NCI-H1105 (cell line): Measurements from ENCODE around the gene BIRC2.
"Not testable (repeated sequence)": the region's sequence is repeated elsewhere in the genome, so short reads cannot be mapped to it uniquely, and the experiment has no call there.

Experiments
- DNase-seq: peaks from one replicate; lab custom pipeline; 2025; lab: John Stamatoyannopoulos, UW

The BIRC2 gene

DNA sequence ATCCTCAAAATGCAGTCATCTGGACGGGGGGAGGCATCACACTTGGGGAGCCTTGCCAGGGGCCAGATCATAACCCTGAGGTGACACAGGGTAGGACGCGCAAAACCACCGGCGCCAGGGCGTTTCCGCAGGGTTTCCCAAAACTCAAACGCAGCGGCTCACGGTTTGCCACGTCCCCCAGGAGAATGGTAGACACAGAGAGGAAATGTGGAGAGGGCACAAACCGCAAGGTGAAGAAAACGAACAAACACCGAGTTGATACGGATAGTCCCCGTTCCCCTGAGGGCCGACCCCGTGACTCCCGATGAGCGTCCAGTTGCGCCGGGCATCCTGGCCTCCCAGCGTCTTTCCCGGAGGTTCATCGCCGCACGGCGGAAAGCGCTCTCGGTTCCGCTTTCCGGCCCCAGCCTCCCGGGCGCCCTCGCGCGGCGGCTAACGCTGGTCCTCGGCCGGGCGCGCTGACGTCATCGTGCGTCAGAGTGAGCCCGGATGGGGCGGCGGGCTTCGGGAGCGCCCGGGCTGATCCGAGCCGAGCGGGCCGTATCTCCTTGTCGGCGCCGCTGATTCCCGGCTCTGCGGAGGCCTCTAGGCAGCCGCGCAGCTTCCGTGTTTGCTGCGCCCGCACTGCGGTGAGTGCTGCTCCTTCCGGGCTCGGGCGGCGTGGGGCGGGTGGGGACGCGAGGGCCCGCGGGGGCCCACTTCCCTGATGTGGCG is at the start of gene BIRC2:
Gene BIRC2 (plus strand): TSS at position 467 of the 714 bp plus-strand sequence. CDS start 2,641 bp downstream, outside the sequence.
- peak; percentile 93 for DNase-seq

DNA sequence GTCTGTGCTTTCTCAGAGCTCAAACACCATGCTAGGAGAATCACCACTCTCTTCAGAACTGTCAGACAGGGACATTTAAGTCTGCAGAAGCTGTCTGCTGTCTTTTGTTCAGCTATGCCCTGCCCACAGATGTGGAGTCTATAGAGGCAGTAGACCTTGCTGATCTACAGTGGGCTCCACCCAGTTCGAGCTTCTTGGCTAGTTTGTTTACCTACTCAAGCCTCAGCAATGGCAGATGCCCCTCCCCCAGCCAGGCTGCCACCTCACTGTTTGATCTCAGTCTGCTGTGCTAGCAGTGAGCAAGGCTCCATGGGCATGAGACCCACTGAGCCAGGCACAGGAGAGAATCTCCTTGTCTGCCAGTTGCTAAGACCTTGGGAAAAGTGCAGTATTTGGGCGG is 46.2 kb upstream of the BIRC2 start:
- DNase-seq: not testable (repeated sequence)

DNA sequence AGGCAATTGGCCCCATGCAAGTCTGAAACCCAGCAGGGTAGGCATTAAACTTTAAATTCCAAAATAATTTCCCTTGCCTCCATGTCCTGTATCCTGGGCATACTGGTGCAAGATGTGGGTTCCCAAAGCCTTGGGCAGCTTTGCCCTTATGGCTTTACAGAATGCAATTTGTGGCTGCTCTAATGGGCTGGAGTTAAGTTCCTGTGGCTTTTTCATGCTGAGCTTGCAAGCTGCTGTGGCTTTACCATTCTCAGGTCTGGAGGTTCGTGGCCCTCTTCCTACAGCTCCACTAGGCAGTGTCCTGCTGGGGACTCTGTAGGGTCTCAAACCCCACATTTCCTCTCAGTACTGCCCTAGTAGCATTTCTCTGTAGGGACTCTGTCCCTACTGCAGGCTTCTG is 44.8 kb upstream of the BIRC2 start:
- no peak for DNase-seq

DNA sequence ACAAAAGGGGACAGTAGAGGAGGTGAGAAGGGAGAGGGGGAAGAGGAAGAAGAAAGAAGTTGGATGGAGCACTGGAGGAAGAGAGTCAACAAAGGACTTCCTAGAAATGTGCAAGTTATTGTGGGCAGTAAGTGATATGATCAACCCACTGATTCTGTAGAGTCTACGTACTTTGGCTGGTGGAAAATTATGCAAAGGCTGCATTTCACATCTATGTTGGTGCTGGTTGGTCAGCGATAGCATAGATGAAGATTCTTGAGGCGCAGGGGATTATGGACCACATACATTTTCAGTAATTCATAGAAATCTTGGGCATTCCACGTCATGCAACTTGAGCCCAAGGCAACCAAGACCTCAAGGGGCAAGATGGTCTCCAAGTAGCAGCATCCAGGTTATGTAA is 42.3 kb upstream of the BIRC2 start:
- DNase-seq: no peak

DNA sequence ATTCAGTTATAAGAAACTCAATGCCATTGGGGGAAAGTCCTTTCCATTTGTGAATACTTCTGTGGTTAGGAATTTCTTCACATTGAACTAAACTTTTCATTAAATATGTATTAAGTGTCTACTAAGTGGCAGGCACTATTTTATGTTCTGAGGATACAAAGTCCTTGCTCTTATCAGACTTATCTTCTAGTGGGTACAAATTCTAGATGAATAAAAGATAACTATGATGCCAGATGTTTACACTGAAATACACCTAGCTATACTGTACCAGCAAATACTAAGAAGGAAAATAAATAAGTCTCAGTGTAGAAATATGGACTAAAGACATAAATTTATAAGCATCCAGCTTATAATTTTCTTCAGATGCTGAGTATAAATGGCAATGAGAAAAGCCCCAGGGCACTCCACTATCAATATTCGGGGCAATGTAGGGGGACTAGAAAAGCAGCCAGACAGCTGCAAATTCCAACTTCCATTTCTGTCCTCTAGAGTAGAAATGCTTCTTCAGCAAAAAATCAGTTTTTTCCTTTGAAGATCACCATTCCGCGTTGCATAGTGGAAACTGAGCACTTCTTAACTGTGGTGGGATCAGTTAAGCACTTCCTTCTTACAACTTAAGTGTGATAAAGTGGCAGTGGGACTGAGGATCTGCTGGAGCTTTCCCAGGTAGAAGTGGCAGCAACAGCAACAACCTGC is 41.5 kb upstream of the BIRC2 start:
- DNase-seq: no peak

DNA sequence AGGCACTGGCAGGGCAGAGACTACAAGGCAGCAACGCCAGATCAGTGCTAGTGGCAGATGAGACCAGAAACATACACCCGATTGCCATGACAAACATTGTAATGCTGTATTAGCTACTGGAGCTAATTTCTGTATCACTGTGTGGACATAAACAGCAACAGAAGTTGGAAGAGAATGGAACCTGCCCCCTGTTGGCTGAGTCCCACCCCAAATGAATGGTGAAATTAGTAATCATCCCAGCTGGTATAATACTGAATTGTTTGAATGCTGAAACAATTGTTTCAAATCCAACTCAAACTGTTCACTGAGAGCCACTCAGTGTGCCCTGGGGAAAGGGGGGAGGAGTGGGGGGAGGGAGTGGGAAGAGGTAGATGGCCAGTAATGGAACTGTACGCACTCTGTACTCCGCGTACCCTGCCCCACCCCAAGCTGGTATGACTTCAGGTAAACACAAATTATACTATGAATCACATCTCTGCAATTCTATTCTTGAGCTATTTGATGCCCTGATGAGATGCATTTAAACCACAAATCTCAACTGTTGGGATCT is 40.9 kb upstream of the BIRC2 start:
- no peak for DNase-seq

DNA sequence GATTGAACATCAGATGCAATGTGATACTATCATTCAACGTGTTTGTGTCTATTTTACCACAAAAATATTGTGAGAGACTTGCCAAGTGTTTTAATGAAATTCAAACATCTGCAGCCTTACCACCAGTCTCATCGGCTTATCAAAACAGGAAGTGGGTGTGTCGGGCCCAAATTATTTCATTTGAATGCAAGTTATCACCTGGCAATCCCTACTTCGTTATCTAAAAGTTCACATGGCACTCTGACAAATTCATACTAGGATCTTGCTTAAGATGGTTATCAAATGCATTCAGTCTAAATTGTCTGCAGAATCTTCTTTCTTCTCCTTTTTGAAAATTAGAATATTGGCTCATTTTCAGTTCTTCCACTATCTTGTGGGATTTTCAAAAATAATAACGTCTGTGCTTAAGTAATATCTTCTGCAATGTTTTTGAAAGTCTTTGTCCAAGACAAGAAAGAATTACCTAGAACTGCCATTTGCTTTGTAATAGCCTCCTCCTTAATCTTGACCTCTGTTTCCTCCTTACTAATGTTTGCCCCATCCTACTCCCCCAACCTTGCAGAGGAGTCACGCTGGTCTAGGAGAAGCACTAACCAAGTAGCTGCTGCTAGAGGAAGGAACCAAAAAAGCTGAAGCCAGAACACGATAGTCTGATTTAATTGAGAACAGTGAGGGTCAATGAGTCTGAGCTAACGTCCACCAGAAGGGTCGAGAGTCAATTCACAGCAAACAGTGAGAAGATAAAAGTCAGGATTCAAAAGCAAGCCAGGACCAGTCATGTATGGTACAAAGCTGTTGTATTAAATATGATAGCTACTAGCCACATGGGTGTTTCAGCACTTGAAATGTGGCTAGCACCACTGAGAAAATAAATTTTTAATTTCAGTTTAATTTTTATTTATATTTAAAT is 39.9 kb upstream of the BIRC2 start:
- no peak for DNase-seq

DNA sequence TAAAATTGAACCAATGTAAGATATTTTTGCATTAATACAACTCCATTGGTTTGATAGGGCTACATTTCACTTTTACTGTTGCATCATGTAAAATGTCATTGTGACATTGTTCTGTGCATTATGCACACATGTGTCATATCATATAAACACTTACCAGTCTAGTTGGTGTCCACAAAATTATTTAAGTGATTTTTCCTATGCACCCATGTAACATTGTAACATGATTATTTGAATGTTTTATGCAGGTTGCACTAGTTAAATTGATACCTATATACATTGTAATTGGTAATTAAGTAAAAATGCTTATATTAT is 39.3 kb upstream of the BIRC2 start:
- no peak for DNase-seq

DNA sequence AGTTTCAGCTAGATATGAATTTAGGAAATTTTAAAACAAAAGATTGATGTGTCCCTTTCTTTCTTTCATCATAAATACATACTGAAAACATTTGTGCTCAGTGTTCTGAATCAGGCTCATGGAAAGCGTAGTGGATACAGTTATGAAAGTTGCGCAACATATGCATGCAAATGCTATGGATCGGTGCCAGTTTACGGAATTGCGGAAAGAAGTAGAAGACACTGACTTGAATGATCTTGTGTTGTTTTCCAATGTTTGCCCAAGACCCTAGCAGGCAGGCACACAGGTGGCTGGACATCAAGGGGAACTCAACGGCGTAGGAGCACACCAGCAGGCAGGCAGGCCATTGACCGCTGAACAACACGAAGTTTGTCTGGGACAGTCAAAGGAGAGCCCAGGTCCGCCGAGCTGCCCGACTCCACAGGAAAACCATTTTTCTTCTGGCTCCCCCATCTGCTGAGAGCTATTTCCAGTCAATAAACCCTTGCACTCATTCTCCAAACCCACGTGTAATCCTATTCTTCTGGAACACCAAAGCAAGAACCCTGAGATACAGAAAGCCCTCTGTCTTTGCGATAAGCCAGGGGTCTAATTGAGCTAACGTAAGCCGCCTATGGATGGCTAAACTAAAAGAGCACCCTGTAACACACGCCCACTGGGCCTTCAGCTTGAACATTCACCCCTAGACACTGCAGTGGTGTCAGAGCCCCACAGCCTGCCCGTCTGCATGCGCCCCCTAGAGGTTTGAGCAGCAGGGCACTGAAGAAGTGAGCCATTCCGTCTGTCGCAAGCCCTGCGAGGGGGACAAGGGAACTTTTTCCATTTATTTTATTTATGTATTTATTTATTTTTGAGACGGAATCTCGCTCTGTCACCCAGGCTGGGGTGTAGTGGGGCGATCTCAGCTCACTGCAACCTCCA is 37.1 kb upstream of the BIRC2 start:
- no peak for DNase-seq

DNA sequence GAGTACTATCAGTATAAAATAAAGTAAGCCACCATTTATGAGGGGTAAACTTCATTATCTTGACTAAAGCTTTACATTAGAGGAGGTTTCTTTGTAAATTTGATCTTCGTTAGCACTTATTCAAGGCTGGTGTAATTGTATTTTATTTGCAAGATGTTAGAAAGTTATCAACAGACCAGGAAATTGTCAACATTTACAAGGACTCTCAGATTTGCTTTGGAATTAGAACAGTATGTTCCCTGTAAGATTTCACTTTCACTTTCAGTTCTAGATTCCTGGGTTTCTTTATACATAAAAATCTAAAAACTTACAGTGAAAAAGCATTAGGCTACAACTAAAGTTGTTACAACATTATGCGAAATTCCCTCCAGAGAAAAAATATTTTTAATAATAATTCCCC is 34.3 kb upstream of the BIRC2 start:
- no peak for DNase-seq

DNA sequence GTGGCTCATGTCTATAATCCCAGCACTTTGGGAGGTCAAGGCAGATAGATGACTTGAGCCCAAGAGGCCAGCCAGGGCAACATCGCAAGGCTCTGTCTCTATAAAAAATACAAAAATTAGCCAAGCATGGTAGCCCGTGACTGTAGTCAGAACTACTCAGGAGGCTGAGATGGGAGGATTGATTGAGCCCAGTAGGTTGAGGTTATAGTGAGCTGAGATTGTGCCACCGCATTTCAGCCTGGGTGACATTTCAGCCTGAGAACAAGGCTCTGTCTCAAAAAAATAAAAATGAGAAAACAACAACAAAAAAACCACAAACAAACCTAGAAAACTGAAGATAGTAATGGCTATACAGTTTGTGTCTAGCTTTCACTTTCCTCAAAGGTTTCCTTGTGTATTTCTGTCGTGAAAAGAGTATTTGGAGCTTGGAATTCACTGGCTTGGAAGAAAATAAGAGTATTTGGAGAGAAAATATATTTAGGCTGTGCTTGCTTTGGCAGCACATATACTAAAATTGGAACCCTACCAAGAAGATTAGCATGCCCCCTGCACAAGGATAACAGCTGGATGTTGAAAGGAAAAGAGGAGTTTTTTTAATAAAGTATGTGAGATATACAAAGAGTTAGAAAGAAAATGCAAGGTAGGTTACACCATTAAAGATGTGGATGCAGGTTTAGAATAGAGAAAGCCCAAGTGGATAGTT is 33.6 kb upstream of the BIRC2 start:
- no peak for DNase-seq

DNA sequence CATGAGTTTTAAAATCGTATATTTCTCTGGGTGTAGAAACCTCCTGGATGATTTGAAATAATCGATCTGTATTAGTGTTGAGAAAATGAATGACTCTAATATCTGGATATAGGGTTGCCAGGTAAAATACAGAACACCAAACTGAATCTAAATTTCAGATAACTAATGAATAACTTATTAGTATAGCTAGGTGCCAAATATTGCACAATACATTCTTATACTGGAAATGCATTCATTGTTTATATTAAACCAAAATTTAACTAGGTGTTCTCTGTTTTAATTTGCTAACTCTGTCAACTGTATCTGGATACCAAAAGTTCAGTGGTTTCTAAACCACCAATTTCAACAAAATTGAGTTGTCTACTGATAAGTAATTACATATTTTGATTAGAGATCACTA is 32.2 kb upstream of the BIRC2 start:
- DNase-seq: no peak

DNA sequence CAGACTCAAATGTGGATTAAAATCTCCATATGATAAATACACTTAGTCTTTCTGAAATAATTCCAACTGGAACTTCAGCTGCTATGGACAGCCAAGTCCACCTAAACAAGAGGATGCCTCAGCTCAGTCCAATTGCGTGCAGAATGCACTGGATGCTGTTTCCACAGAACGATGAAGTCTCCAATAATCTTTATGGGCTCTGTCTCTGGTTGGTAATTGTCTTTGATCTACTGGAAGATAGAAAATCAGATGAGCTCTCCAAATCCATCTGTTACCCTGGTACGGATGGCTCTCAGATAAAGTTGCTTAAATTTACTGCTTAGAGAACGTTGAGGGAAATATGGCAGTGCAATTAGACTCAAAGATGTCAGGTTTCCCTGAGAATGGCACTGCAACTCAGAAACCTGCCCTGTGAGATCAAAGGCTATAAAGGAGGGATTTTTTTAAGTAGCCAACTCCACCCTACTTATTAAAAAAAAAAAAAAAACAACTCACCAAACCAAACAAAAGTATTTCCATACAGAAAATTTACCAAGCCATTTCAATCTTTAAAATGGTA is 30.6 kb upstream of the BIRC2 start:
- no peak for DNase-seq

DNA sequence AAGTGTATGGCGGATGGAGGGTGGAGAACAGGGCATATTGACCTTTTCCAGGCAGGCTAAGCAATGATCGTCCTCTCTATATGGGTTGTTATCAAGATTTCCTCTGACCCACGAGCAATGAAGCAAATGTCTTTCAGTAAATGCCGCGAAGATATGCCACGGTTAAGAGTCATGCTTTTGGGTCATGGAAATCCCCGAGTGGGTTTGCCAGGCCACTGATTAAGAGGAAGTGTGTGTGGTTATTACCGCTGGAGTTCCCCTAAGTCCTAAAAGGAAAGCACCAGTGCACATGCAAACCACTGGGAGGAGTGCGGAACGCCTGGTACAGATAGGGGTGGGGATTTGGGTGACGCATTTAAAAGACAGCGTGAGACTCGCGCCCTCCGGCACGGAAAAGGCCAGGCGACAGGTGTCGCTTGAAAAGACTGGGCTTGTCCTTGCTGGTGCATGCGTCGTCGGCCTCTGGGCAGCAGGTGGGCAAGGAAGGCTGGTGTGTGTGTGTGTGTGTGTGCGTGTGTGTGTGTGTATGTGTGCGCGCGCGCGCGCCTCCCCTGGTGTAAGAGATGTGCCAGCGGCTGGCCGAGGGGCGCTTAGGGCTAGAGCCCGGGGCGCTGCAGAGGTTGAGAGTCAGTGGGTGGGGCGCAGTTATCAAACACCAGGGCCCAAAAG is 29.8 kb upstream of the BIRC2 start, which contains the start of gene BIRC3:
Gene BIRC3 (plus strand): TSS at position 386 of the 669 bp plus-strand sequence. CDS start 7,026 bp downstream, outside the sequence.
- DNase-seq: peak; percentile 91

DNA sequence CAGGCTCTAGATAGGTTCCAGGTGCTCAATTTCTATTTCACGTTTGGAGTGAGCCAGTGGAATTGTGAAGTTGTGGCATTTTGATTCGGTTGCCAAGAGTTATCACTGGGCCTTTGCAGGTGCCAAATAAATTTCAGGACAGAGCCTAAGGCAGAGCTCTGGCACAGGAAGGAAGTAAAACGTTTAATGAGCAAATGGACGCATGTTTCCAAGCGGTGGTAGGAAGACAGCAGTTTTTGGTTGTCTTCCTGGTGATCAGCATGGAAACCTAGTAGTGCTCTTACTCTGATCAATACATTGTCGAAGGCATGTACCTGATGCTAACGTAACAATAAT is 29.3 kb upstream of the BIRC2 start:
- DNase-seq: no peak

DNA sequence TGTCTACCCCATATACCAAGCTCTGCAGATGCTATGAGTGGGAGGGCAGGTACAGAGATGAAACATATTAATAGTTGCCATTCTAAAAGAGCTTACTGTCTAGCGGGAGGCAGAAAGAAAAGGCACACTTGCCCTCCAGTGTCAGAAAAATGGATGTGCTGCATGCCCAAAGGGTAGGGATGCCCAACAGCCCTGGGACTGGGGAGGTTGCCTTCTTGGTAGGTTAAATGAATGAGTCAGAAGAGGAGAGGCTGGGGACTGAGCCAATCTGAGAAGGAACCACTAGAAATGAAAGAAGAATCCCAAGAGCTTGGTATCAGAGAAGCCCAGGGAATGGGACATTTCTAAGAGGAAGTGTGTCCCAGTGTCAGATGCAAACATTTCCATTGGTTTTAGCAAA is 28.5 kb upstream of the BIRC2 start:
- no peak for DNase-seq

DNA sequence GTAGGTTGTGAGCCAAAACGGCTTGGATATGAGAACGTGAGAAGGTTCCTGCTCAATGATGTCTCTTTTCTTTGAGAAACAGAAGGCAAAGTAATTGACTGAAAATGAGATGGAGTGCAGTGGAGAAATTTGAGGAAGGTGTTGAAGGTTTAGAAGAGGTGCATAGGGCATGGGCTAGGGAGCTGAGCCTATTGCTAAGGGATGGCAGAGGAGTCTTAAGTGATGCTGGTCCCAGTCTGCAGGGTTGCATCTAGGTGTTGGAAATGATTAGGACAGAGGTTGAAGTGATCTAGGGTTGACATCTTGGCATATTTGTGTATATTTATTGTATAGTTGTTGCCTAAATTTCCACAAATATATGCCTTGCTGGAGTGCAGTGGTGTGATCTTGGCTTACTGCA is 27.5 kb upstream of the BIRC2 start:
- no peak for DNase-seq

DNA sequence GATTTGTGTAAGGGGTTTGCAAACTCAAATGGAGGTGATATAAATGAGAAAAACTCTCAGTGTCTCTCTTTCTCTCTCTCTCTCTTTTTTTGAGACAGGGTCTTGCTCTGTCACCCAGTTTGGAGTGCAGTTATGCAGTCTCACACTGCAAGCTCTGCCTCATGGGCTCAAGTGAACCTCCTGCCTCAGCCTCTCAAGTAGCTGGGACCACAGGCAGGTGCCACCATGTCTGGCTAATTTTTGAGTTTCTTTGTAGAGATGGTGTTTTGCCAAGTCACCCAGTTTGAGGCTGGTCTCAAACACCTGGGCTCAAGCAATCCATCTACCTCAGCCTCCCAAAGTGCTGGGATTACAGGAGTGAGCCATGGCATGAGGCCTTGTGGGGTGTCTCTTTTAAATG is 26.8 kb upstream of the BIRC2 start:
- no peak for DNase-seq

DNA sequence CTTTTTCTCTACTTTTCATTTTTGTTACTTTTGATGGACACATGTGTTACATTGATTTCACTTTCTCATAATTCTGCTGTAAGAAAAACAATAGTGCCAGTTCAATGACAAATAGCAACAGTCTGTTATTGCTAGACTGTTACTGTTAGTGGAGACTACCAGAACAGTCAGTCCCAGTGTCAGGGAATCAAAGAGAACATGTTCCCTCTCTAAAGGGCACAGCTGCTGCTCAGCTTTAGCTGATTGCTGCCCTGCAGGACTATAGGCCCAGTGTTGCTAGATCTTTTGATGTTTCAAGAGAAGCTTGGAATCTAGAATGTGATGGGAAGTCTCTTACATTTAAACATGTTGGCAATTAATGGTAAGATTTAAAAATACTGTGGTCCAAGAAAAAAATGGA is 26.3 kb upstream of the BIRC2 start:
- DNase-seq: no peak

DNA sequence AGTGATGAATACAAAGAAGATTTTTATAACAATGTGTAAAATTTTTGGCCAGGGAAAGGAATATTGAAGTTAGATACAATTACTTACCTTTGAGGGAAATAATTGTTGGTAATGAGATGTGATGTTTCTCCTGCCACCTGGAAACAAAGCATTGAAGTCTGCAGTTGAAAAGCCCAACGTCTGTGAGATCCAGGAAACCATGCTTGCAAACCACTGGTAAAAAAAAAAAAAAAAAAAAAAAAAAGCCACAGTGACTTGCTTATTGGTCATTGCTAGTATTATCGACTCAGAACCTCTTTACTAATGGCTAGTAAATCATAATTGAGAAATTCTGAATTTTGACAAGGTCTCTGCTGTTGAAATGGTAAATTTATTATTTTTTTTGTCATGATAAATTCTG is 24.5 kb upstream of the BIRC2 start:
- no peak for DNase-seq
